ENCODE results near the gene ARFGAP3. TPM values are rescaled to one million over a fixed set of nuclear protein-coding genes. Genes with fewer than 3 reads are reported as not detected.
"Not testable (repeated sequence)": the region's sequence is repeated elsewhere in the genome, so short reads cannot be mapped to it uniquely, and the experiment has no call there.

Gene ARFGAP3
- total RNA-seq, 1 donor from 2014 or later: 72.1 TPM

DNA sequence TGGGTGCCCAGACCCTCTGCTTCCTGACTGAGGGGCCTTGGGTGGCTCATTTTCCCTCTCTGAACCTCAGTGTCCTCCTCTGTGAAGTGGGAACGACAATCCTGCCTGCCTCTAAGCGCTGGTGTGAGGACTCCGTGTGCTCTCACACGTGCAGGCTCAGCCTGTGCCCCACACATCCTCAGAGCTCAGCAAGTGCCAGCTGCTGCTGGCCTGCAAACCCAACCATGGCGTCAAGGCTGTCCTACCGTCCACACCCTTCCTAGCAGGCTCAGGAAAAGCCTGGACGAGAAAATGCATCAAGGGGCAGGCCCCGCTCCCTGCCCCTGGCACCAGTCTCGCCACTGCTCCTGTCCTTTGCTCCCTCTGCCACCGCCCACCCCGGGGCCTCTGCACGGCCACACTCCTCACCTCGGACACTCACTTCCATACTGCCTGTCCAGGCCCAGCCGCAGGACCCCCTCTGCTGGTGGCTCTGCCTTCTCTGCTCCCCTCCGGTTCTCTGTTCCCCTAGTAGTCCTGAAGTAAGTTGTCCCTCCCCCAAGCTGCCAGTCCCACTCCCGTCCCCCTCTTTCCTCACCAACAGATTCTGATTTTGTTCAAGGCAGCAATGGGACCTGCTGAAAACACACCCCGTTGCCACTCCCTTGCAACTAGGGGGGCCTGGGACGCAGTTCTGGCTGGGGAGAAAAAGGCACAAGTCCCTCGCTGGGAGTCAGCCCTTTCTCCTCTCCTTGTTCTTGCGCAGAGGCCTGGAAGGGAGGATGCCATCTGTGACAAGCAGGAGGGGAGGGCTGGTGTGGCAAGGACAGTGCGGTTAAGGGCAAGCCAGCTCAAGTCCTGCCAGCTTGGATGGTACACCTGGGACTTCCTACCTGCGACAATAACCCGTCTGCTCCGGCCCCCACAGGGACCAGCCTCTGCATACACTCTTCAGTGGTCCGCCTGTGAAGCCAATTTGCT, 62.2 kb downstream of the ARFGAP3 start:
- no peak for DNase-seq

DNA sequence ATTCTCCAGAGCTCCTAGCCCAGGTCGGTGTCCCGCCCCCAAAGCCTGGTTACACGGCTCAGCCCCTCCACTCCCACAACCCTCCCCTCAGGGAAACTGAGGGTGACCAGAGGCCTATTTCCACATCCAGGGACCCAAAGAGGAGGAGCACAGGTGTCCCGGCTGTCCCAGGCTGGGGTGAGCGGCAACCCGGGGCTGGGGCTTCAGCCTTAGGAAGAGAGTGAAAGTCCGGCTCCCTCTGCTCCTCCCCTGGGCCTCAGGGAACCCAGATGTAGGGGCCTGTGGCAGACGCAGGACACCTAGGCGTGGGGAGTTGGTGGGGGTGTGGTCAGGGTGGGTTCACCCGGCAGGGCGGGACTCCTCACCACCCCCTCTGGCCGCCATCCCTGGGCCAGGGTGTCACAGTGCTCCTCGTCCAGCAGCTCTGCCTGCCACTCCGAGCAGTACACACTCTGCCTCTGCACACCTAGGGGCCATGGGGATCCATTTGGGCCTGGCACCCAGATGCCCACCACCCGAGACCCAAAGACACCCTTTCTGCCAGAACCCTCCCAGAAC, 63.1 kb downstream of the ARFGAP3 start:
- DNase-seq: no peak

GRCh38 chr22:42792909-42793847, 63.9 kb downstream of the ARFGAP3 start:
- DNase-seq: no peak

DNA sequence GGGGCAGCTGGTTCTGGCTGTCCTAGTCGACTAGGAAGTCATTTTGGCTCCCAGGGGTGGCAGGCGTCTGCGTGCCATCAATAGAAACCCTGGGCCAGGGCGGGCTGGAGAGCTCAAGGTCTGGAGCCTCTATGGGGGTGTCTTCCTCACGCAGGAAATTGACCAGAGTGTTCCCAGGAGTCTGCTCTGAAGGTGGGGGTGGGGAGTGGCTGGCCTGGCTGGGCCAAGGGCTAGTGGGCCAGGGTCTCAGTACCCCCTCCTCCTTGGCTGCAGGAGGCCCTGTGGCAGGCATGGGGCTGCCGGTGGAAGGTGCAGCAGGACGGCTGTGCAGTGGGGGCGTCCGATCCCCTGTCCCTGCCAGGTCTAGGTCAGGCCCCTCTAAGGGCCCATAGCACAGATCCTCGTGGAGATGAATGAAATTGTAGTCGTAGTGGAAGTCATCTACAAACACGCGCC, 64.6 kb downstream of the ARFGAP3 start:
- no peak for DNase-seq

- no peak for DNase-seq
Observed at GRCh38 chr22:42791721-42792452, 65.2 kb downstream of the ARFGAP3 start.

GRCh38 chr22:42788466-42788865, 68.6 kb downstream of the ARFGAP3 start:
- DNase-seq: no peak

- DNase-seq: no peak
Observed at GRCh38 chr22:42788021-42788420, 69.1 kb downstream of the ARFGAP3 start.

DNA sequence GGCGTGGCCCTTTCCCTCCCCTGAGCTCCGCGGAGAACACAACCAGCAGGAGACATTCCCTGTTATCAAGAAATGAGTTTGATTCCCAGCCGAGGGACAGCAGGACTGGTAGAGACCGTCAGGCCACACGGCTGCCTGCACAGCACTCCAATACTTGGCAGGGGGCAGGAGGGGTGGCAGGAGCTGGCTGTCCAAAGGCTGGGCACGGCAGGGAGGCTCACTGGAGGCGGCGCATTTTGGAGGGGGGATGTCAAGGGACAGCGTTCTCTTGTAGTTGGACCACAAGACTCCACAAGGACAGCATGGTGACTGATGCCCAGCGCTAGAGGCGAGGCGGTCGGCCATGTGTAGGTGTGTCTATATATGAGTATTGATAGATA, 69.7 kb downstream of the ARFGAP3 start:
- DNase-seq: no peak

- no peak for DNase-seq
Observed at GRCh38 chr22:42786606-42787356, 70.3 kb downstream of the ARFGAP3 start.

GRCh38 chr22:42785706-42786499, 71.2 kb downstream of the ARFGAP3 start:
- DNase-seq: no peak

DNA sequence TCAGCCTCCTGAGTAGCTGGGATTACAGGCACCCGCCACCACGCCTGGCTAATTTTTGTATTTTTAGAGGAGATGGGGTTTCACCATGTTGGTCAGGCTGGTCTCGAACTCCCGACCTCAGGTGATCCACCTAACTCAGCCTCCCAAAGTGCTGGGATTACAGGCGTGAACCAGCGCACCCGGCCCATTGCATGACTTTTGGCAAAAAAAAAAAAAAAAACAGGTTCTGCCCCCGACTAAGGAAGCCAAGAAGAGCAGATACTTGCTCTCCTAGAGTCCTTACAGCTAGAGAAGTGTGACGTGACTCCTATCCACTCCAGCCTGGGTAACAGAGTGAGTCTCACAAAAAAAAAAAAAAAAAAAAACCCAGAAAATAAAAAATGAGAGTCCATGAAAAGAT, 74.8 kb downstream of the ARFGAP3 start:
- DNase-seq: not testable (repeated sequence)

DNA sequence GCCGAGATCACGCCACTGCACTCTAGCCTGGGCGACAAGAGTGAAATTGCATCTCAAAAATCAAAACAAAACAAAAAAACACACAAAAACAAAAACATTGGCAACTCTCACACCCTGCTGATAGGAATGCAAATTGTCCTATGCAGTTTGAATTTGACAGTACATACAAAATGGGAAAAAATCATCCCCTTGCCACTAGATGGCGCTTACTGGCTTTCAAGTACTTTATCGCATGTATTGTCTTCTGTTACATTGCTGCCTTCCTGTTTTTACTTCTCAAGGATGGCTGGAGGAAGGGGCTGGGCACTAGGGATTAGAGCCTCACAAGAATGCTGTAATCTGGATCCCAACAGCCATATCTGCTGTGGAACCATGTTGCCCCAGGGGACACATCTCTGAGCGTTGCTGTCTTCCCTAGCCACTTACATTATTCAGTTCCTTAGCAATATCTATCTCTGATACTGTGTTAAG, 77.0 kb downstream of the ARFGAP3 start:
- DNase-seq: no peak

DNA sequence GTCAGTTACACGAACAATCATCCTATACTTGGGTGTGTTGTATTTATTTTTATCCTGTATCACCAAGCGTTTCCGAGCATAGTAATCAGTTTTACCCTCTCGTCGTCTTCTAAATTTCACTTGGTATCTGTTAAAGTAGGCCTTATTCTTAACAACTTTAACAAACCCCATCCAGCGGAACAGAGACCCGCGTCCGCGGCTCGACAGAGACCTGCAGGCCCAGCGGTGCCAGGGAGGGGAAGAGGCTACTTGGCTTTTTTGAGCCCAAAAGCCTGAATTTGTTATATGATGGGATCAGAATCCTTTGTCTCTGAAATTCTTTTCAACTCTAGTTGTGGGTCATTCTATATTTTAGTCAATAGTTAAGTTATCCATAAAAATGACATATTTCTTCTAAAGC, 79.9 kb downstream of the ARFGAP3 start:
- no peak for DNase-seq

DNA sequence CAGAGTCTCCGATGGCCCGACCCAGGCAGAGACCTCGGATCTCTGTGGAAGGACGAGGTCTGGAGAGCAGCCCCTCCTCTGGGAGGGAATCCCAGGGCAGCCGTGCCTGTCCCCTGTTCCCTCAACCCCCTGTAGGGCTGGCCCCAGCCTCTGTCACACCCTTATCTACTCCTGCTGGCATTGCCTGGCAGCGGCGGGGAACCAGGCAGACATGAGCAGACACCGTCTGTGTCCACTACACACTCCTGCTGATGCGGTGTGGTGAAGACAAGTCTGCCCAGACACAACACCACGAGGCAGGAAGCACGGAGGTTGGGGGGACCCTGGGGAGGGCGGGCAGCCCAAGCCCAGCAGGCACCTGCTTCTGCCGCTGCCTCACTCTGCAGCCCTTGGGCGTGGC, 83.9 kb downstream of the ARFGAP3 start:
- no peak for DNase-seq

- no peak for DNase-seq
Observed at GRCh38 chr22:42772647-42773046, 84.4 kb downstream of the ARFGAP3 start.

GRCh38 chr22:42770941-42771647, 86.0 kb downstream of the ARFGAP3 start:
- DNase-seq: no peak

DNA sequence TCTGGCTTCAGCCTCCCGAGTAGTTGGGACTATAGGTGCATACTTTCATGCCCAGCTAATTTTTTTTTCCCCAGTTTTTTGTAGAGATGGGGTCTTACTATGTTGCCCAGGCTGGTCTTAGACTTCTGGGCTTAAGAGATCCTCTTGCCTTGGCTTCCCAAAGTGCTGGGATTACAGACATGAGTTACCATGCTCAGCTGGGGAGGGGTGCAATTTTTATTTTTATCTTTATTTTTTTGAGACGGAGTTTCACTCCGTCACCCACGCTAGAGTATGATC, 86.7 kb downstream of the ARFGAP3 start:
- DNase-seq: no peak

- DNase-seq: no peak
Observed at GRCh38 chr22:42769574-42770447, 87.3 kb downstream of the ARFGAP3 start.

GRCh38 chr22:42769238-42769573, 87.9 kb downstream of the ARFGAP3 start:
- DNase-seq: no peak

Data from occipital lobe (tissue), 2 donors.